Spleen (tissue), 11 donors: ENCODE measurements around the gene PRKCE. TPM values are rescaled to one million over a fixed set of nuclear protein-coding genes. Genes with fewer than 3 reads are reported as not detected.

Experiments used
- DNase-seq: peaks from one replicate; pipeline ENCODE4 v3.0.0-alpha.2; 2020
- H3K27ac ChIP-seq, 8 donors: fragments of 200-600 bp; sonication (generic) in 7 of 8; 1 replicate in 4 of 8; 2 replicates in 4 of 8; pipeline versions ENCODE4 v1.5.0 to v1.8.0; 2016 to 2021; ENCODE audit warnings: inconsistent platforms in 4 of 8, mild to moderate bottlenecking in 4 of 8, moderate library complexity in 1 of 8
- H3K27me3 ChIP-seq, 7 donors: fragments of 200-600 bp; sonication (generic) in 6 of 7; replicated peaks in 1 of 7; 1 replicate in 4 of 7; 2 replicates in 3 of 7; pipeline versions ENCODE4 v1.5.0 to v1.8.0; 2016 to 2021; ENCODE audit warnings: inconsistent platforms in 3 of 7, mild to moderate bottlenecking in 1 of 7
- H3K36me3 ChIP-seq, 6 donors: fragments of 200-600 bp; sonication (generic) in 5 of 6; 1 replicate in 4 of 6; 2 replicates in 2 of 6; pipeline versions ENCODE4 v1.5.0 to v1.8.0; 2016 to 2021; ENCODE audit warnings: inconsistent platforms in 2 of 6
- H3K4me1 ChIP-seq, 6 donors: fragments of 200-600 bp; sonication (generic) in 5 of 6; 1 replicate in 3 of 6; 2 replicates in 3 of 6; pipeline versions ENCODE4 v1.5.0 to v1.8.0; 2016 to 2021; ENCODE audit warnings: inconsistent platforms in 3 of 6
- H3K4me3 ChIP-seq, 8 donors: fragments of 200-600 bp; sonication (generic) in 7 of 8; 1 replicate in 4 of 8; 2 replicates in 4 of 8; pipeline versions ENCODE4 v1.5.0 to v1.8.0; 2016 to 2021; ENCODE audit warnings: inconsistent platforms in 4 of 8, mild to moderate bottlenecking in 4 of 8, moderate library complexity in 2 of 8
- H3K9me3 ChIP-seq, 8 donors: fragments of 200-600 bp; sonication (generic) in 7 of 8; 1 replicate in 4 of 8; 2 replicates in 4 of 8; pipeline versions ENCODE4 v1.5.0 to v1.8.0; 2016 to 2021; ENCODE audit warnings: inconsistent platforms in 4 of 8
- POLR2A ChIP-seq, 3 donors: fragments of 450-650 bp; IDR thresholded peaks; one replicate each; pipeline ENCODE4 v1.5.1; 2017; ENCODE audit warnings: antibody characterized with exemption in 3 of 3, mild to moderate bottlenecking in 1 of 3
- POLR2AphosphoS5 ChIP-seq, 3 donors: sonication (generic); formaldehyde crosslinking; IDR thresholded peaks; one replicate each; pipeline ENCODE4 v1.5.1; 2017; ENCODE audit warnings: antibody characterized with exemption in 3 of 3
- WGBS, 5 donors: extraction: QIAGEN DNeasy Blood & Tissue Kit in 3 of 5; methylation state at CpG; one replicate each; pipeline versions ENCODE4 v1.1.5 to v1.1.7; 2013 to 2018; 5-methylcytosine and 5-hydroxymethylcytosine counted together
- intact Hi-C: fragments of 100-400 bp; cut with DNase I; formaldehyde crosslinking; loops from one replicate; pipeline ENCODE4 v1.15.0; 2023; ENCODE audit warnings: low total_unique reads
- polyA plus RNA-seq, 3 donors: library from polyadenylated mRNA; stranded (reverse); fragments of 200-250 nt; gene quantifications; one replicate each; pipeline ENCODE4 v1.2.1, GENCODE V29; 2013
- total RNA-seq, 7 donors: library from RNA; depleted of rRNA in 3 of 7; stranded (reverse); fragments of >200 nt in 3 of 7; fragmentation: NEBNext Ultra II Directional in 4 of 7; extraction: Animal tissue kit (Norgen Biotek cat#: 25700) in 4 of 7; gene quantifications; one replicate each; pipeline versions ENCODE4 v1.1.0 to v1.2.1, GENCODE V29; 2016 to 2021
- TF ChIP-seq, protein P1 (sequence below), 11 experiments: fragments of 200-600 bp in 7 of 11; fragments of 450-650 bp in 4 of 11; sonication (generic) in 4 of 11; IDR thresholded peaks in 8 of 11; conservative IDR thresholded peaks in 3 of 11; 1 replicate in 7 of 11; 2 replicates in 4 of 11; pipeline versions ENCODE4 v1.4.0 to v1.8.0; 2016 to 2021; ENCODE audit warnings: antibody characterized with exemption in 11 of 11, inconsistent platforms in 4 of 11, mild to moderate bottlenecking in 1 of 11
- donor health status: healthy with polysubstance abuse.
- donor health status: DM: no; HTN: no; CAD: no; lungs with moderate emphysema.
- donor health status: DM: no; HTN: no; CAD: no.
- donor health status: Bipolar disorder and iron deficiency.
- donor health status: healthy.
- donor health status: DM: no; HTN: no; CAD: no.
- donor health status: DM: yes; HTN: yes; CAD: no.

PRKCE gene
- total and polyA plus RNA-seq, 10 donors, result 2.5 to 43.6 (median 18.8) TPM

DNA sequence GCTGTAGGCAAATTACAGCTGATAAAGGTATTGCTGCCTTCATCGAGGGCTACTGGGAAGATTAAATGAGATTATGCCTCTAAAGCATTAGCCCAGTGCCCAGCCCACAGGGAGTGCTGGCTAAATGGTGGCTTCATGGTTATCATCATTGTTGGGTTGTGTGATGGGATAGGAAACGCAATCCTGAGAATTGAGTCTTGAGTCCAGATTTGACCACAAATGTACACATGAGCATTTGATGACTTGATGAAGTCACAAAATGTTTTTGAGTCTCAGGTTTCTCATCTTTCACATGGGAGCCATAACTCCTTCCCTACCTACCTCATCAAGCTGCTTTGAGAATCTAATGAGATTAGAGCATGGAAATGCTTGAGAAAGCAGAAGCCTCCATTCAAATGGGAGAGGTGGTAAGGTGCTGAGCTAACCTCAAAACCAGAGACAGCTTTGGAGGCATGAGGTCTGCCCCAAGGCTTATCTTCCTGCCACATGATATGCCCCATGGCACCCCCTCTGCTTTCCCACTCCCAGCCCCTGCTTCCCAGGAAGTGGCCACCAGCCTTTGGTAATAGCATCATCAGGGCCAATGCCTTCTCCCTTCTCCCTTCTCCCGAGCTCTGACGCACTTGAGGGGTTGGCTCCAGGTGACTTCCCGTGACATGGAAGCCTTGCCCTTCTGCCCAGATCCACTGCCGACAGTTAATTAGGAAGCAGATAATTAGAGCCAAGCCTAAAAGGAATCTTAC, 496.3 kb downstream of the PRKCE start:
- Histone ChIP-seq H3K4me3 (no peak overlapping the region), H3K4me1 (peaks cover 0 to 15% (median 3%) of the 10 kb centered on the region in 6 donors), H3K9me3 (no peaks in the 10 kb centered on the region), H3K36me3 (peaks cover 0 to 58% (median 3%) of the 10 kb centered on the region in 6 donors), H3K27ac (peak overlapping the region in 1 of 8 donors; percentile 33), H3K27me3 (no peaks in the 10 kb centered on the region)
- intact Hi-C loops, result no loop called here
- no peak for DNase-seq
- WGBS, 5 donors, result 98 to 99% (median 98%) methylated on average over 6 of the region's 6 CpGs
- TF ChIP-seq, protein P1, sequence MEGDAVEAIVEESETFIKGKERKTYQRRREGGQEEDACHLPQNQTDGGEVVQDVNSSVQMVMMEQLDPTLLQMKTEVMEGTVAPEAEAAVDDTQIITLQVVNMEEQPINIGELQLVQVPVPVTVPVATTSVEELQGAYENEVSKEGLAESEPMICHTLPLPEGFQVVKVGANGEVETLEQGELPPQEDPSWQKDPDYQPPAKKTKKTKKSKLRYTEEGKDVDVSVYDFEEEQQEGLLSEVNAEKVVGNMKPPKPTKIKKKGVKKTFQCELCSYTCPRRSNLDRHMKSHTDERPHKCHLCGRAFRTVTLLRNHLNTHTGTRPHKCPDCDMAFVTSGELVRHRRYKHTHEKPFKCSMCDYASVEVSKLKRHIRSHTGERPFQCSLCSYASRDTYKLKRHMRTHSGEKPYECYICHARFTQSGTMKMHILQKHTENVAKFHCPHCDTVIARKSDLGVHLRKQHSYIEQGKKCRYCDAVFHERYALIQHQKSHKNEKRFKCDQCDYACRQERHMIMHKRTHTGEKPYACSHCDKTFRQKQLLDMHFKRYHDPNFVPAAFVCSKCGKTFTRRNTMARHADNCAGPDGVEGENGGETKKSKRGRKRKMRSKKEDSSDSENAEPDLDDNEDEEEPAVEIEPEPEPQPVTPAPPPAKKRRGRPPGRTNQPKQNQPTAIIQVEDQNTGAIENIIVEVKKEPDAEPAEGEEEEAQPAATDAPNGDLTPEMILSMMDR (IDR thresholded peaks at IDR 0.05 in 8 of 11, conservative IDR thresholded peaks at IDR 0.05 in 3 of 11), result no peak
- TF ChIP-seq POLR2AphosphoS5 (IDR thresholded peaks at IDR 0.05), result no peak
- TF ChIP-seq POLR2A (IDR thresholded peaks at IDR 0.05), result no peak

DNA sequence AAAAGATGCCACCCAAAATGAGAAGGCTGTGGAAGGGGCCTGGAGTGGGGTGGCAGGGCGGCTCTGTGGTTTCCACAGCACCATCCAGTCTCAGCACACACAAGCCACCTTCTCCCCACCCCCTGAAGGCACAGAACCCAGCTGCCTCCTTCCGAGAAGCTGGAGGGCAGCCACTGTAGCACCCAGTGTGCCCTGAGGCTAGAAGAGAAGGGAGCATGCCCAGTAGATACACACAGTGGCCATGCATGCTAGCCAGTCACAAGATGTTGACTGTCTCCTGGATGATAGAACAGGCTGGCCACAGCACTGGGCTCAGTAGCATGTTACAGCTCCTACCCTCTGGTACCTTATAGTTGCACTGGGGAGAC, 496.9 kb downstream of the PRKCE start:
- WGBS, 5 donors, result 92 to 100% (median 100%) methylated on average over 2 of the region's 2 CpGs
- H3K4me1 ChIP-seq, result peaks cover 0 to 14% (median 3%) of the 10 kb centered on the region in 6 donors
- intact Hi-C loops, result no loop called here
- TF ChIP-seq POLR2A (IDR thresholded peaks at IDR 0.05), result no peak
- TF ChIP-seq, protein P1 (IDR thresholded peaks at IDR 0.05 in 8 of 11, conservative IDR thresholded peaks at IDR 0.05 in 3 of 11), result no peak
- H3K27me3 ChIP-seq, result no peaks in the 10 kb centered on the region
- H3K36me3 ChIP-seq, result peaks cover 0 to 63% (median 3%) of the 10 kb centered on the region in 6 donors
- H3K4me3 ChIP-seq, result no peak overlapping the region
- H3K9me3 ChIP-seq, result no peaks in the 10 kb centered on the region
- DNase-seq, result no peak
- H3K27ac ChIP-seq, result no peak overlapping the region

DNA sequence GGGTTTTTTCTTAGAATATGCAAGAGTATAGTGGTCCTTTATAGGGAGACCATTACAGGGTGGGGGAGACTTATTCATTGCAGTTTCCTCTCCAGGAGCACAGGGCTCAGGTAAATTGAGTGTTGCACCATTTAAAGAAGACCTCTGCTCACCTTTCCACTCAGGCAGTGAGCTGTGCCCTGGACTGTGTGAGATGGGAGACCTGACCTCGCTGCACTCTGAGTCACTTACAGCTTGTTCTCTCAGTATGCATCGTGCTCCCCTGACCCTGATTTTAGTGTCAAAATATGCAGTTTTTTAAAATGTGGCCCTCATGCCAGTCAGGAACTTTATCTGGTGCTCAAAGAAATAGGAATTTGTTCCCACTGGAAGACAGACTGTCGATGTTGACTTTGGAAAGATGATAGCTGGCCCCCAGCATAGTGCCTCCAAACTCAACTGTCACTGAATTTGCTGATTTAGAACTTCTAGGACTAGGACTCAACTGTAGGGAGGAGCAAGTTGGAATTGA, 499.0 kb downstream of the PRKCE start:
- H3K9me3 ChIP-seq, result no peaks in the 10 kb centered on the region
- H3K27ac ChIP-seq, result no peak overlapping the region
- peaks cover 0 to 64% (median 3%) of the 10 kb centered on the region in 6 donors for H3K36me3 ChIP-seq
- DNase-seq, result no peak
- peaks cover 0 to 14% (median 3%) of the 10 kb centered on the region in 6 donors for H3K4me1 ChIP-seq
- no peak overlapping the region for H3K4me3 ChIP-seq
- no peaks in the 10 kb centered on the region for H3K27me3 ChIP-seq
- no peak for TF ChIP-seq POLR2AphosphoS5 (IDR thresholded peaks at IDR 0.05)
- TF ChIP-seq, protein P1 (IDR thresholded peaks at IDR 0.05 in 8 of 11, conservative IDR thresholded peaks at IDR 0.05 in 3 of 11), result no peak
- no peak for TF ChIP-seq POLR2A (IDR thresholded peaks at IDR 0.05)
- WGBS, 5 donors, result 85 to 93% (median 91%) methylated on average over 3 of the region's 3 CpGs
- intact Hi-C loops, result no loop called here

DNA sequence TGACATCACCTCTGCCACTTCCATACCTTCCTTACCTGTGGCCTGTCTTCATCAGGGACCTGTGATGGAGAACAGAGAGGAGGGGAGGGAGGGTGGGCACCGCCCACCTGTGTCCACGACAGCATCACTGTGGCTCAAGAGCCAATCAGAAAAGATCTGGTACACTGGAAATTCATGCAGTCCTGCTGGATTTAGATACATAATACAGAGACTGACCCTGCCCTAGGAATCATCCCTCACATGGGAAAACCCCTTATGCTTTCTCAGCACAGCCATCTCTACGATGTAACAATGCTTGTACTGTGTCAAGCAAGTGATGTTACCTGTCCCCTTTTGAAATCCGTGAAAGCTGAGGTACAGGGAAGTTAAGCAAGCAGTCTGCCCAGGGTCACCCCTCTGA, 500.1 kb downstream of the PRKCE start:
- peaks cover 0 to 65% (median 3%) of the 10 kb centered on the region in 6 donors for H3K36me3 ChIP-seq
- intact Hi-C loops, result no loop called here
- H3K27ac ChIP-seq, result no peak overlapping the region
- 75 to 89% (median 84%) methylated on average over 4 of the region's 4 CpGs for WGBS, 5 donors
- H3K9me3 ChIP-seq, result no peaks in the 10 kb centered on the region
- peaks cover 0 to 5% (median 0%) of the 10 kb centered on the region in 6 donors for H3K4me1 ChIP-seq
- no peak overlapping the region for H3K4me3 ChIP-seq
- DNase-seq, result no peak
- TF ChIP-seq POLR2A (IDR thresholded peaks at IDR 0.05), result no peak
- TF ChIP-seq POLR2AphosphoS5 (IDR thresholded peaks at IDR 0.05), result no peak
- TF ChIP-seq, protein P1 (IDR thresholded peaks at IDR 0.05 in 8 of 11, conservative IDR thresholded peaks at IDR 0.05 in 3 of 11), result no peak
- H3K27me3 ChIP-seq, result no peaks in the 10 kb centered on the region
